SK-N-MC (cell line): Measurements from ENCODE around the gene AQR.

Experiments used
- DNase-seq: peaks from one replicate; pipeline ENCODE4 v3.0.0-alpha.2; 2011; ENCODE audit warnings: low read depth, low spot score
- H3K27ac ChIP-seq: fragments of 200-600 bp; sonication (generic); 2 replicates; pipeline ENCODE4 v1.5.1; 2016; ENCODE audit warnings: mixed run types
- H3K36me3 ChIP-seq: fragments of 200-600 bp; sonication (generic); 2 replicates; pipeline ENCODE4 v1.6.1; 2017; ENCODE audit warnings: antibody characterized with exemption, low read length, mixed read lengths; ENCODE audit not compliant: insufficient read depth
- H3K4me3 ChIP-seq: fragments of 200-600 bp; sonication (generic); 2 replicates; pipeline ENCODE4 v1.5.1; 2016
- H3K9ac ChIP-seq: fragments of 200-600 bp; sonication (generic); 2 replicates; pipeline ENCODE4 v1.8.0; 2017; ENCODE audit warnings: mixed run types, mixed read lengths; ENCODE audit not compliant: insufficient read length
- H3K9me3 ChIP-seq: fragments of 200-600 bp; sonication (generic); 2 replicates; pipeline ENCODE4 v1.6.1; 2017; ENCODE audit warnings: low read depth, mild to moderate bottlenecking, antibody characterized with exemption, low read length, moderate library complexity, mixed read lengths
- EZH2 ChIP-seq: fragments of 200-600 bp; sonication (generic); IDR thresholded peaks from one replicate; pipeline ENCODE4 v1.6.1; 2017; ENCODE audit warnings: antibody characterized with exemption
- FOXP2 ChIP-seq: optimal IDR thresholded peaks from 2 replicates; pipeline ENCODE3; 2011; ENCODE audit warnings: mild to moderate bottlenecking, moderate library complexity; ENCODE audit not compliant: insufficient read depth; ENCODE audit errors: extremely low read length, control extremely low read depth
- POLR2AphosphoS5 ChIP-seq: IDR thresholded peaks from 2 replicates; pipeline ENCODE4 v1.6.1; 2012; ENCODE audit warnings: mild to moderate bottlenecking, low read depth, low read length, borderline replicate concordance

Gene AQR

GRCh38 chr15:34879107-34879506 lies 90.4 kb downstream of the AQR start:
- H3K36me3 ChIP-seq: peaks cover 52% of the 10 kb centered on the region
- TF ChIP-seq EZH2 (no peak), FOXP2 (no peak), POLR2AphosphoS5 (no peak)
- no peaks in the 10 kb centered on the region for H3K9me3 ChIP-seq
- H3K9ac ChIP-seq: no peak overlapping the region
- DNase-seq: no peak
- H3K4me3 ChIP-seq: no peak overlapping the region
- no peak overlapping the region for H3K27ac ChIP-seq

- no peaks in the 10 kb centered on the region for H3K9me3 ChIP-seq
- peaks cover 53% of the 10 kb centered on the region for H3K36me3 ChIP-seq
- no peak for DNase-seq
- no peak overlapping the region for H3K4me3 ChIP-seq
- no peak for TF ChIP-seq EZH2
- no peak for TF ChIP-seq POLR2AphosphoS5
- no peak for TF ChIP-seq FOXP2
- H3K9ac ChIP-seq: no peak overlapping the region
- no peak overlapping the region for H3K27ac ChIP-seq
These were observed 92.9 kb downstream of the AQR start for GRCh38 chr15:34876640-34877039.

GRCh38 chr15:34869110-34869509 lies 100.4 kb downstream of the AQR start:
- peaks cover 58% of the 10 kb centered on the region for H3K36me3 ChIP-seq

GRCh38 chr15:34865531-34865930 lies 104.0 kb downstream of the AQR start:
- peaks cover 44% of the 10 kb centered on the region for H3K36me3 ChIP-seq
- 0 out of 2 replicates have a peak, but pooled peaks cover 2% of the 10 kb centered on the region for H3K9me3 ChIP-seq
- TF ChIP-seq FOXP2: no peak
- TF ChIP-seq POLR2AphosphoS5: no peak
- no peak for TF ChIP-seq EZH2
- DNase-seq: no peak
- no peak overlapping the region for H3K27ac ChIP-seq
- no peak overlapping the region for H3K4me3 ChIP-seq
- H3K9ac ChIP-seq: no peak overlapping the region

More at GRCh38 chr15:34869110-34869509, 100.4 kb downstream of the AQR start:
- Histone ChIP-seq H3K9ac (no peak overlapping the region), H3K27ac (no peak overlapping the region), H3K4me3 (no peak overlapping the region), H3K9me3 (0 out of 2 replicates have a peak, but pooled peaks cover 2% of the 10 kb centered on the region)
- no peak for DNase-seq
- TF ChIP-seq POLR2AphosphoS5: no peak
- TF ChIP-seq EZH2: no peak
- no peak for TF ChIP-seq FOXP2

- Histone ChIP-seq H3K9ac (no peak overlapping the region), H3K27ac (no peak overlapping the region), H3K9me3 (no peaks in the 10 kb centered on the region), H3K4me3 (no peak overlapping the region), H3K36me3 (peaks cover 42% of the 10 kb centered on the region)
- DNase-seq: no peak
- TF ChIP-seq EZH2 (no peak), POLR2AphosphoS5 (no peak), FOXP2 (no peak)
These were observed 108.3 kb downstream of the AQR start for GRCh38 chr15:34861214-34861613.

GRCh38 chr15:34855893-34856292 lies 113.6 kb downstream of the AQR start:
- DNase-seq: no peak
- H3K9me3 ChIP-seq: no peaks in the 10 kb centered on the region
- no peak overlapping the region for H3K27ac ChIP-seq
- TF ChIP-seq EZH2 (no peak), POLR2AphosphoS5 (no peak), FOXP2 (no peak)
- peaks cover 37% of the 10 kb centered on the region for H3K36me3 ChIP-seq
- H3K9ac ChIP-seq: no peak overlapping the region
- H3K4me3 ChIP-seq: no peak overlapping the region

- TF ChIP-seq POLR2AphosphoS5: no peak
- no peak for TF ChIP-seq EZH2
- no peak for TF ChIP-seq FOXP2
- no peaks in the 10 kb centered on the region for H3K9me3 ChIP-seq
- H3K27ac ChIP-seq: no peak overlapping the region
- H3K4me3 ChIP-seq: no peak overlapping the region
- H3K36me3 ChIP-seq: peaks cover 34% of the 10 kb centered on the region
- H3K9ac ChIP-seq: no peak overlapping the region
- DNase-seq: no peak
These were observed 114.1 kb downstream of the AQR start for GRCh38 chr15:34855413-34855812.

GRCh38 chr15:34854232-34854631 lies 115.3 kb downstream of the AQR start:
- no peak for DNase-seq
- no peaks in the 10 kb centered on the region for H3K9me3 ChIP-seq
- H3K27ac ChIP-seq: no peak overlapping the region
- TF ChIP-seq EZH2 (no peak), POLR2AphosphoS5 (no peak), FOXP2 (no peak)
- H3K9ac ChIP-seq: no peak overlapping the region
- no peak overlapping the region for H3K4me3 ChIP-seq
- peaks cover 27% of the 10 kb centered on the region for H3K36me3 ChIP-seq
